Activated T-helper 2 cell treated with anti-CD3 and anti-CD28 coated beads, Interferon-gamma antibody, Interleukin-2, Interleukin-4, amounts not matched to agents 10 μg/mL and 5 μg/mL and 100 μg/mL, durations not matched to agents 14 hours and 24 hours and 36 hours (primary cell): ENCODE data around the gene OLIG2. TPM values are rescaled to one million over a fixed set of nuclear protein-coding genes. Genes with fewer than 3 reads are reported as not detected.

ENCODE experiments used
- DNase-seq: peaks from one replicate; pipeline ENCODE4 v3.0.0; 2021; ENCODE audit warnings: low spot score
- H3K27ac Mint-ChIP-seq: one replicate; pipeline ENCODE4 v1.8.0; 2021; ENCODE audit warnings: mixed read lengths
- H3K27me3 Mint-ChIP-seq: one replicate; pipeline ENCODE4 v1.8.0; 2021; ENCODE audit warnings: low read depth, mixed read lengths
- H3K36me3 Mint-ChIP-seq: one replicate; pipeline ENCODE4 v1.8.0; 2021; ENCODE audit warnings: low read depth, mixed read lengths
- H3K4me1 Mint-ChIP-seq: one replicate; pipeline ENCODE4 v1.8.0; 2021; ENCODE audit warnings: low read depth, mixed read lengths
- H3K4me3 Mint-ChIP-seq: one replicate; pipeline ENCODE4 v1.8.0; 2021; ENCODE audit warnings: low read depth, mild to moderate bottlenecking, moderate library complexity, mixed read lengths
- H3K9me3 Mint-ChIP-seq: one replicate; pipeline ENCODE4 v1.8.0; 2021; ENCODE audit warnings: mixed read lengths
- intact Hi-C: fragments of 100-400 bp; cut with micrococcal nuclease; formaldehyde crosslinking; loops from one replicate; pipeline ENCODE4 v1.15.1; 2023
- total RNA-seq: library from RNA; stranded (reverse); gene quantifications from 2 replicates; pipeline ENCODE4 v1.2.3, GENCODE V29; 2022

The OLIG2 gene
- total RNA-seq, 1 donor from 2014 or later, result not detected

- Mint-ChIP-seq H3K36me3 (no peaks in the 10 kb centered on the region), H3K27ac (no peak overlapping the region), H3K4me1 (no peaks in the 10 kb centered on the region), H3K27me3 (peaks cover 30% of the 10 kb centered on the region), H3K4me3 (no peak overlapping the region), H3K9me3 (no peaks in the 10 kb centered on the region)
- no peak for DNase-seq
- intact Hi-C loops, result no loop called here
These were observed 20.7 kb downstream of the OLIG2 start for GRCh38 chr21:33046455-33046854.

- no peaks in the 10 kb centered on the region for H3K9me3 Mint-ChIP-seq
- peaks cover 31% of the 10 kb centered on the region for H3K27me3 Mint-ChIP-seq
- DNase-seq, result no peak
- no peaks in the 10 kb centered on the region for H3K36me3 Mint-ChIP-seq
- intact Hi-C loops, result no loop called here
- no peak overlapping the region for H3K4me3 Mint-ChIP-seq
- H3K4me1 Mint-ChIP-seq, result no peaks in the 10 kb centered on the region
- no peak overlapping the region for H3K27ac Mint-ChIP-seq
These were observed 21.5 kb downstream of the OLIG2 start for GRCh38 chr21:33047231-33047630.

GRCh38 chr21:33051925-33052324, 26.2 kb downstream of the OLIG2 start:
- no peak for DNase-seq
- Mint-ChIP-seq H3K4me1 (no peaks in the 10 kb centered on the region), H3K4me3 (no peak overlapping the region), H3K36me3 (no peaks in the 10 kb centered on the region), H3K27me3 (peaks cover 14% of the 10 kb centered on the region), H3K27ac (no peak overlapping the region), H3K9me3 (no peaks in the 10 kb centered on the region)
- intact Hi-C loops, result no loop called here

- DNase-seq, result no peak
- no peak overlapping the region for H3K4me3 Mint-ChIP-seq
- intact Hi-C loops, result no loop called here
- no peak overlapping the region for H3K27ac Mint-ChIP-seq
- H3K9me3 Mint-ChIP-seq, result no peaks in the 10 kb centered on the region
- H3K27me3 Mint-ChIP-seq, result peaks cover 10% of the 10 kb centered on the region
- H3K36me3 Mint-ChIP-seq, result no peaks in the 10 kb centered on the region
- H3K4me1 Mint-ChIP-seq, result no peaks in the 10 kb centered on the region
These were observed 28.2 kb downstream of the OLIG2 start for GRCh38 chr21:33053951-33054350.

- DNase-seq, result no peak
- Mint-ChIP-seq H3K36me3 (no peaks in the 10 kb centered on the region), H3K27ac (no peak overlapping the region), H3K4me3 (no peak overlapping the region), H3K4me1 (no peaks in the 10 kb centered on the region), H3K27me3 (peaks cover 17% of the 10 kb centered on the region), H3K9me3 (no peaks in the 10 kb centered on the region)
- intact Hi-C loops, result no loop called here
These were observed 30.3 kb downstream of the OLIG2 start for GRCh38 chr21:33055991-33056390.

GRCh38 chr21:33057385-33057940, 31.7 kb downstream of the OLIG2 start:
- Mint-ChIP-seq H3K27me3 (peaks cover 22% of the 10 kb centered on the region), H3K4me1 (no peaks in the 10 kb centered on the region), H3K27ac (no peak overlapping the region), H3K36me3 (no peaks in the 10 kb centered on the region), H3K9me3 (no peaks in the 10 kb centered on the region), H3K4me3 (no peak overlapping the region)
- intact Hi-C loops, result no loop called here
- no peak for DNase-seq

- intact Hi-C loops, result no loop called here
- no peaks in the 10 kb centered on the region for H3K4me1 Mint-ChIP-seq
- no peak for DNase-seq
- no peak overlapping the region for H3K27ac Mint-ChIP-seq
- H3K4me3 Mint-ChIP-seq, result no peak overlapping the region
- peaks cover 27% of the 10 kb centered on the region for H3K27me3 Mint-ChIP-seq
- H3K9me3 Mint-ChIP-seq, result no peaks in the 10 kb centered on the region
- H3K36me3 Mint-ChIP-seq, result no peaks in the 10 kb centered on the region
These were observed 32.8 kb downstream of the OLIG2 start for GRCh38 chr21:33058527-33058926.

- no peak overlapping the region for H3K27ac Mint-ChIP-seq
- H3K4me3 Mint-ChIP-seq, result no peak overlapping the region
- DNase-seq, result no peak
- H3K27me3 Mint-ChIP-seq, result peaks cover 31% of the 10 kb centered on the region
- no peaks in the 10 kb centered on the region for H3K4me1 Mint-ChIP-seq
- H3K9me3 Mint-ChIP-seq, result no peaks in the 10 kb centered on the region
- no peaks in the 10 kb centered on the region for H3K36me3 Mint-ChIP-seq
- intact Hi-C loops, result no loop called here
These were observed 33.2 kb downstream of the OLIG2 start for GRCh38 chr21:33058957-33059356.

- H3K4me3 Mint-ChIP-seq, result no peak overlapping the region
- H3K27ac Mint-ChIP-seq, result no peak overlapping the region
- intact Hi-C loops, result no loop called here
- no peaks in the 10 kb centered on the region for H3K36me3 Mint-ChIP-seq
- DNase-seq, result no peak
- H3K4me1 Mint-ChIP-seq, result no peaks in the 10 kb centered on the region
- peaks cover 31% of the 10 kb centered on the region for H3K27me3 Mint-ChIP-seq
- no peaks in the 10 kb centered on the region for H3K9me3 Mint-ChIP-seq
These were observed 33.7 kb downstream of the OLIG2 start for GRCh38 chr21:33059380-33059841.

GRCh38 chr21:33061233-33061632, 35.5 kb downstream of the OLIG2 start:
- intact Hi-C loops, result no loop called here
- no peaks in the 10 kb centered on the region for H3K36me3 Mint-ChIP-seq
- DNase-seq, result no peak
- H3K27me3 Mint-ChIP-seq, result peaks cover 38% of the 10 kb centered on the region
- H3K9me3 Mint-ChIP-seq, result no peaks in the 10 kb centered on the region
- H3K4me3 Mint-ChIP-seq, result no peak overlapping the region
- peaks cover 2% of the 10 kb centered on the region for H3K4me1 Mint-ChIP-seq
- H3K27ac Mint-ChIP-seq, result no peak overlapping the region

GRCh38 chr21:33063375-33063883, 37.7 kb downstream of the OLIG2 start:
- DNase-seq, result no peak
- no peaks in the 10 kb centered on the region for H3K9me3 Mint-ChIP-seq
- H3K4me1 Mint-ChIP-seq, result peaks cover 2% of the 10 kb centered on the region
- intact Hi-C loops, result no loop called here
- peaks cover 56% of the 10 kb centered on the region for H3K27me3 Mint-ChIP-seq
- H3K36me3 Mint-ChIP-seq, result no peaks in the 10 kb centered on the region
- H3K27ac Mint-ChIP-seq, result no peak overlapping the region
- no peak overlapping the region for H3K4me3 Mint-ChIP-seq

- no peak overlapping the region for H3K4me3 Mint-ChIP-seq
- H3K27me3 Mint-ChIP-seq, result peaks cover 59% of the 10 kb centered on the region
- peaks cover 2% of the 10 kb centered on the region for H3K4me1 Mint-ChIP-seq
- no peak overlapping the region for H3K27ac Mint-ChIP-seq
- no peaks in the 10 kb centered on the region for H3K9me3 Mint-ChIP-seq
- intact Hi-C loops, result no loop called here
- no peak for DNase-seq
- no peaks in the 10 kb centered on the region for H3K36me3 Mint-ChIP-seq
These were observed 38.3 kb downstream of the OLIG2 start for GRCh38 chr21:33063907-33064622.

- no peak overlapping the region for H3K4me3 Mint-ChIP-seq
These were observed 39.1 kb downstream of the OLIG2 start for GRCh38 chr21:33064623-33065390.

More at GRCh38 chr21:33064623-33065390, 39.1 kb downstream of the OLIG2 start:
- peaks cover 64% of the 10 kb centered on the region for H3K27me3 Mint-ChIP-seq
- H3K36me3 Mint-ChIP-seq, result no peaks in the 10 kb centered on the region
- DNase-seq, result no peak
- no peak overlapping the region for H3K27ac Mint-ChIP-seq
- H3K9me3 Mint-ChIP-seq, result no peaks in the 10 kb centered on the region
- H3K4me1 Mint-ChIP-seq, result peaks cover 5% of the 10 kb centered on the region
- intact Hi-C loops, result no loop called here
